ENCODE data around the gene PRKCB.

DNA sequence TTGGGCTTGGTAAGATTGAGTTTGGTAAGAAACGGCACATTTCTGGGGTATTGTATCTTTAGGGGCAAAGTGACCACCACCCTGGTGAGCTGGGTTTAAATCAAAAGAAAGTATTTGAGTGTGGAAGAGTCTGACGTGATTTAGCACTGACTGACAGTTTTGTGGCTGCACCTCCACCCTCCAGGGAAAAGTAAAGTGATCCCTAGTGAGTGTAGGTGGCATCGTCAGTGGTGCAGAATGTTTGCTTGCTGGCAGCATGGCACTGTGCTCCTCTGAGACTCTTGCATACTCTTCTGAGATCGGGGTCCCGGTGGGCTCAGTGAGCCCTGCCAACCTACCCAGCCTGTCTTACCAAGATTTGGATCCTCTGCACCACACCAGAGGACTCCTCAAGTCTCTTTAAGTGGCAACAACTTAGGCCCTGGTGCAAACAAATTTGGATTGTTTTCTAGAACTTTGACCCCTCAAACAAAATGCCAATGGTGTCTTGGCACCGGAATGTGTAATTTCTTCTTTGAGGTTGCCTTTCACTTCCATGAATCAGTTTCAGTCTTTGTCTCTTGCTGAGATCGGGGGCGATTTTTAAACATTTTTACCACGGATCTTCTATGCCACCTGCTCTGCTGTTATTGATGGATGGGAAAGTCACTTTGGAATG lies 2.8 kb downstream of the PRKCB start:
- TF ChIP-seq EZH2 (IDR thresholded peaks at IDR 0.05; ENCODE audit: low read length, missing control alignments): no peak
- TF ChIP-seq, protein P1, sequence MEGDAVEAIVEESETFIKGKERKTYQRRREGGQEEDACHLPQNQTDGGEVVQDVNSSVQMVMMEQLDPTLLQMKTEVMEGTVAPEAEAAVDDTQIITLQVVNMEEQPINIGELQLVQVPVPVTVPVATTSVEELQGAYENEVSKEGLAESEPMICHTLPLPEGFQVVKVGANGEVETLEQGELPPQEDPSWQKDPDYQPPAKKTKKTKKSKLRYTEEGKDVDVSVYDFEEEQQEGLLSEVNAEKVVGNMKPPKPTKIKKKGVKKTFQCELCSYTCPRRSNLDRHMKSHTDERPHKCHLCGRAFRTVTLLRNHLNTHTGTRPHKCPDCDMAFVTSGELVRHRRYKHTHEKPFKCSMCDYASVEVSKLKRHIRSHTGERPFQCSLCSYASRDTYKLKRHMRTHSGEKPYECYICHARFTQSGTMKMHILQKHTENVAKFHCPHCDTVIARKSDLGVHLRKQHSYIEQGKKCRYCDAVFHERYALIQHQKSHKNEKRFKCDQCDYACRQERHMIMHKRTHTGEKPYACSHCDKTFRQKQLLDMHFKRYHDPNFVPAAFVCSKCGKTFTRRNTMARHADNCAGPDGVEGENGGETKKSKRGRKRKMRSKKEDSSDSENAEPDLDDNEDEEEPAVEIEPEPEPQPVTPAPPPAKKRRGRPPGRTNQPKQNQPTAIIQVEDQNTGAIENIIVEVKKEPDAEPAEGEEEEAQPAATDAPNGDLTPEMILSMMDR (conservative IDR thresholded peaks at IDR 0.05 in 1 of 2, IDR thresholded peaks at IDR 0.05 in 1 of 2; ENCODE audit: low read depth in 1 of 2, low read length in 2 of 2): no peak
